AG09309 (cell line): ENCODE measurements around the gene RPS6KA6.

Experiments
- DNase-seq: peaks from one replicate; pipeline ENCODE4 v3.0.0-alpha.2; 2010; ENCODE audit warnings: low read depth
- H3K4me3 ChIP-seq: 2 replicates; pipeline ENCODE4 v1.5.1; 2011; ENCODE audit warnings: mild to moderate bottlenecking, low read depth, low read length, moderate library complexity; ENCODE audit not compliant: control insufficient read depth
- TF ChIP-seq, protein P1 (sequence below): IDR thresholded peaks from 2 replicates; pipeline ENCODE4 v1.5.1; 2011; ENCODE audit warnings: mild to moderate bottlenecking, low read depth, low read length, inconsistent platforms; ENCODE audit not compliant: insufficient read depth, control insufficient read depth; ENCODE audit errors: missing control alignments

Gene RPS6KA6

DNA sequence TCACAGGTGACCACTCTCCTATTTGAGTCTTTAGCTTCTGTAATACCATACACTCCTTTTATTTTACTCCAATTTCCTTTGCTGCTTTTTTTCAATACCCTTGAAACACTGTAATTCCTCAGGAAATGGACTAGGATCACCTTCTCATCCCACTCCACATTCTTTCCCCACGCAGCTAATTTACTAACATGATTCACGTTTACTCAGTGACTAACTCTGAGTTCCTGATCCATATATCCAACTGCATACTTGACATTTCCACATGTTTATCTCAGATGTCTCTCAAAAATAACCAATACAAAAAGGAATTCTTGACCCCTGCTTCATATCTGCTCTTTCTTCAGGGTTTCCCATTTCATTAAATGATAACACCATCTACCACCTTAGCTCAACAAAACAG lies 19.9 kb downstream of the RPS6KA6 start:
- DNase-seq: no peak
- H3K4me3 ChIP-seq: no peak overlapping the region
- TF ChIP-seq, protein P1, sequence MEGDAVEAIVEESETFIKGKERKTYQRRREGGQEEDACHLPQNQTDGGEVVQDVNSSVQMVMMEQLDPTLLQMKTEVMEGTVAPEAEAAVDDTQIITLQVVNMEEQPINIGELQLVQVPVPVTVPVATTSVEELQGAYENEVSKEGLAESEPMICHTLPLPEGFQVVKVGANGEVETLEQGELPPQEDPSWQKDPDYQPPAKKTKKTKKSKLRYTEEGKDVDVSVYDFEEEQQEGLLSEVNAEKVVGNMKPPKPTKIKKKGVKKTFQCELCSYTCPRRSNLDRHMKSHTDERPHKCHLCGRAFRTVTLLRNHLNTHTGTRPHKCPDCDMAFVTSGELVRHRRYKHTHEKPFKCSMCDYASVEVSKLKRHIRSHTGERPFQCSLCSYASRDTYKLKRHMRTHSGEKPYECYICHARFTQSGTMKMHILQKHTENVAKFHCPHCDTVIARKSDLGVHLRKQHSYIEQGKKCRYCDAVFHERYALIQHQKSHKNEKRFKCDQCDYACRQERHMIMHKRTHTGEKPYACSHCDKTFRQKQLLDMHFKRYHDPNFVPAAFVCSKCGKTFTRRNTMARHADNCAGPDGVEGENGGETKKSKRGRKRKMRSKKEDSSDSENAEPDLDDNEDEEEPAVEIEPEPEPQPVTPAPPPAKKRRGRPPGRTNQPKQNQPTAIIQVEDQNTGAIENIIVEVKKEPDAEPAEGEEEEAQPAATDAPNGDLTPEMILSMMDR: no peak

DNA sequence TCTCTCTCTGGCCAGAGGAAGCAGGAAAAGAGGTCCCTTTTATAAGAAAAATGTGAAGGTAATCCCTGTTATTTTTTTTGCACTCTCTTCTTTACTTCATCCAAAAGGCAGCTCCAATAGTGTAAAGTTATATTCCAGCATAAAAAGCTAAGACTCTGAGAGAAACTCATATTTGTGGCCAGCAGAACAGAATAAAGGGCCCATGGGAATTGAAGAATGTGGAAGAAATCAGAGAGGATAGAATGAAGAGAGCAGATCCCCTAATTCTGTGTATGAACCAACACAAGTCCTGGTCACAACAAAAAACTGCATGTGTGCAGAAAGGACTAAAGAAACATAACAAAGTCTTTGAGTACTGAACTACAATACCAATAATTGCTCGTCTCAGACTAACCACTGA lies 22.3 kb downstream of the RPS6KA6 start:
- TF ChIP-seq, protein P1: no peak
- DNase-seq: no peak
- no peak overlapping the region for H3K4me3 ChIP-seq

DNA sequence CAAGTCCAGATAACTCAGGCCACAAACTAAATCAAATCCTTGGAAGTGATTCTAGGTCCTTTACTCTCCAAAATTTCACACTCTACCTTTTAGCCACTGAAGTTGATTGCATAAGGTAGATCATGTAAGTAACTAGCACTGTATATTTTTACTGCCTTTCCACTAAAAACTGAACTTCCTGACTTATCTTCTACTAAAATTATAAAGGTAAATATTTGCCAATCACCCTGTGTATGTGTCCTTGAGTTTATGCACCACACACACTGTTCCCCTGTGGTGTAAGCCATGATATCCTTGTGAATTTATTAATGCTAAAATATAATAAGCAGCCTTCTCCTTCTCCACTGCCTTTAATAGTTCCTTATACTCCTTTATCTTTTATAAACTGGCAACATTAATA lies 25.6 kb downstream of the RPS6KA6 start:
- H3K4me3 ChIP-seq: no peak overlapping the region
- TF ChIP-seq, protein P1: no peak
- no peak for DNase-seq

DNA sequence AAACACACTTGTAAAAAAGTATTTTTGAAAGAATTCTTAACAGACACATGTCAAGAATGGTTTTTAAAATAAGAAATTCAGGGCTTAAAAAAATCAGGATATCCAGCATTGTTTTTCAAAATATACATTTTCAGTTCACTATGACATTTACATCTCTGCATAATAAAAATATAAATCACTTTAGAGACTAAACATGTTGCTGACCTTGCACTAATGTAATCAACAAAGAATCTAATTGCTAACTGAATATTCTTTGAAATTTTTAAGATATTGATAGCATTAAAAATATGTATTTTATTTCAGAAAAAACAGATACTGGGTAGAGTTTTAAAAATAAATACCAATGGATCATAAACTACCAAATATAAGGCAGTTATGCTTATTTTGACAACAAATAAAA lies 26.4 kb downstream of the RPS6KA6 start:
- TF ChIP-seq, protein P1: no peak
- no peak overlapping the region for H3K4me3 ChIP-seq
- DNase-seq: no peak

DNA sequence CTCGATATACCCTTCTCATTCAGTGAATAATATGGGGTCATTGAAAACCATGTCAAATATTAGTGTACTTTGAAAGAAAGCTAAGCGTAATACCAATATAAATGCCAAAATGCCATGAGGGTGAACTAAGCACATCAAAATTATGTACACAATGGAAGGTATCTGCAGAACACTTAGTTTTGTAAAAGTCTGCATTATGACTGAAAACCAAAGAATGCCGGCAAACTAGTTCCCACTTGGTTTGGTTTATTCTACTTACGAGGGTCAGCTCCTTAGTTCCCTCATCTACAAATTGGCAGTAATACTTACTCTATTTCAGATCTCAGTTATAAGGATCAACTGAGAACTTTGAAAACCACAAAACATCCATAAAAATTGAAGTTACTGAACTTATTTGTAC lies 27.3 kb downstream of the RPS6KA6 start:
- TF ChIP-seq, protein P1: no peak
- H3K4me3 ChIP-seq: no peak overlapping the region
- DNase-seq: no peak

DNA sequence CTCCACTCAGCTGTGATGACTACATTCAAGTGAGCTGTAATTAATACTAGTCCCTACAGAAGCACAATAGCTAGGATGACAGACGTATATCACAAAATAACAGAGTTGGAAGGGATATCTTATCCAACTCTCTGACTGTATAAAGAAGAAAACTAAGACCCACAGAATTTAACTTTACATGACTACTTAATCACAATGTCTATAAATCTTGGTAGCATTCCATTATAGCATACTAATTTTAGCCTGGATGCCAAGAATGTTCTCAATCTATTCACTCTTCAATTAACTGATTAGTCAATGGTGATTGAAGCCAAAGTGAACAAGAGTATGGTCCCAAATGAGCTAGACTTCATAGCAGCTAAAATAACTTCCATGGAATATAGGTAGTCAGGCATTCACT lies 31.2 kb downstream of the RPS6KA6 start:
- H3K4me3 ChIP-seq: no peak overlapping the region
- TF ChIP-seq, protein P1: no peak
- DNase-seq: no peak

DNA sequence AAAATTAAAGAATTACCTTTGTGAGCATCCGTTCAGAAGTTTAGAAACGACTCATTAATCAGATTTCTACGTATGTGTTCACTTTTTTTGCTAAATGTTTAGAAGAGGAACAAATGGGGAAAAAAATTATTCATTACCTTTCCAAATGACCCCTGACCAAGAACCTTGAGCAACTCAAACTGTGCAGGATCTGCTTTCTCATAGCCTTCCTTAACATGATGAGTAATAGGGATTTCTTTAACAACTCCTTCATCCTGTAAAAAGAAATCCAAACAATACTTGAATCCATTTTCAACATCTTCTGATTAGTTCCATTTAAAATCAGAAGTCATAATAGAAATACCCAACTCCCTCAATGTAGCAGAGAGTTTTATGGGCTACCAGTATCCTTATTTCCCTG lies 32.1 kb downstream of the RPS6KA6 start:
- TF ChIP-seq, protein P1: no peak
- H3K4me3 ChIP-seq: no peak overlapping the region
- no peak for DNase-seq
